SK-N-MC (cell line): ENCODE data around the gene NSL1.

Source experiments
- DNase-seq: peaks from one replicate; pipeline ENCODE4 v3.0.0-alpha.2; 2011; ENCODE audit warnings: low read depth, low spot score
- H3K27ac ChIP-seq: fragments of 200-600 bp; sonication (generic); 2 replicates; pipeline ENCODE4 v1.5.1; 2016; ENCODE audit warnings: mixed run types
- H3K36me3 ChIP-seq: fragments of 200-600 bp; sonication (generic); 2 replicates; pipeline ENCODE4 v1.6.1; 2017; ENCODE audit warnings: antibody characterized with exemption, low read length, mixed read lengths; ENCODE audit not compliant: insufficient read depth
- H3K4me3 ChIP-seq: fragments of 200-600 bp; sonication (generic); 2 replicates; pipeline ENCODE4 v1.5.1; 2016
- H3K9ac ChIP-seq: fragments of 200-600 bp; sonication (generic); 2 replicates; pipeline ENCODE4 v1.8.0; 2017; ENCODE audit warnings: mixed run types, mixed read lengths; ENCODE audit not compliant: insufficient read length
- H3K9me3 ChIP-seq: fragments of 200-600 bp; sonication (generic); 2 replicates; pipeline ENCODE4 v1.6.1; 2017; ENCODE audit warnings: low read depth, mild to moderate bottlenecking, antibody characterized with exemption, low read length, moderate library complexity, mixed read lengths
- EZH2 ChIP-seq: fragments of 200-600 bp; sonication (generic); IDR thresholded peaks from one replicate; pipeline ENCODE4 v1.6.1; 2017; ENCODE audit warnings: antibody characterized with exemption
- FOXP2 ChIP-seq: optimal IDR thresholded peaks from 2 replicates; pipeline ENCODE3; 2011; ENCODE audit warnings: mild to moderate bottlenecking, moderate library complexity; ENCODE audit not compliant: insufficient read depth; ENCODE audit errors: extremely low read length, control extremely low read depth
- POLR2AphosphoS5 ChIP-seq: IDR thresholded peaks from 2 replicates; pipeline ENCODE4 v1.6.1; 2012; ENCODE audit warnings: mild to moderate bottlenecking, low read depth, low read length, borderline replicate concordance

NSL1 gene

GRCh38 chr1:212688341-212689047 lies 103.1 kb downstream of the NSL1 start:
- H3K9me3 ChIP-seq, result no peaks in the 10 kb centered on the region

GRCh38 chr1:212687811-212688210 lies 103.8 kb downstream of the NSL1 start:
- TF ChIP-seq EZH2, result no peak
- no peak for TF ChIP-seq FOXP2
- TF ChIP-seq POLR2AphosphoS5, result no peak
- DNase-seq, result no peak
- Histone ChIP-seq H3K27ac (no peak overlapping the region), H3K9me3 (no peaks in the 10 kb centered on the region), H3K4me3 (no peak overlapping the region), H3K9ac (no peak overlapping the region), H3K36me3 (no peaks in the 10 kb centered on the region)

More at GRCh38 chr1:212688341-212689047, 103.1 kb downstream of the NSL1 start:
- Histone ChIP-seq H3K9ac (no peak overlapping the region), H3K36me3 (no peaks in the 10 kb centered on the region), H3K27ac (no peak overlapping the region), H3K4me3 (no peak overlapping the region)
- DNase-seq, result no peak
- TF ChIP-seq POLR2AphosphoS5 (no peak), FOXP2 (no peak)

- no peak overlapping the region for H3K4me3 ChIP-seq
- no peak overlapping the region for H3K9ac ChIP-seq
- no peak overlapping the region for H3K27ac ChIP-seq
- TF ChIP-seq EZH2 (no peak), FOXP2 (no peak), POLR2AphosphoS5 (no peak)
- no peaks in the 10 kb centered on the region for H3K36me3 ChIP-seq
- DNase-seq, result no peak
- no peaks in the 10 kb centered on the region for H3K9me3 ChIP-seq
Observed at GRCh38 chr1:212686591-212686990, 105.0 kb downstream of the NSL1 start.

- H3K27ac ChIP-seq, result no peak overlapping the region
- TF ChIP-seq POLR2AphosphoS5 (no peak), EZH2 (no peak), FOXP2 (no peak)
- no peak for DNase-seq
- no peak overlapping the region for H3K4me3 ChIP-seq
- no peaks in the 10 kb centered on the region for H3K36me3 ChIP-seq
- no peaks in the 10 kb centered on the region for H3K9me3 ChIP-seq
- H3K9ac ChIP-seq, result no peak overlapping the region
Observed at GRCh38 chr1:212686069-212686468, 105.5 kb downstream of the NSL1 start.

- no peaks in the 10 kb centered on the region for H3K36me3 ChIP-seq
- no peak overlapping the region for H3K9ac ChIP-seq
- no peak overlapping the region for H3K4me3 ChIP-seq
- no peaks in the 10 kb centered on the region for H3K9me3 ChIP-seq
- DNase-seq, result no peak
- H3K27ac ChIP-seq, result no peak overlapping the region
- TF ChIP-seq FOXP2 (no peak), POLR2AphosphoS5 (no peak), EZH2 (no peak)
Observed at GRCh38 chr1:212685429-212685828, 106.1 kb downstream of the NSL1 start.

GRCh38 chr1:212684521-212685090 lies 107.0 kb downstream of the NSL1 start:
- H3K9me3 ChIP-seq, result no peaks in the 10 kb centered on the region
- H3K36me3 ChIP-seq, result no peaks in the 10 kb centered on the region
- no peak for TF ChIP-seq FOXP2
- TF ChIP-seq EZH2, result no peak
- no peak for TF ChIP-seq POLR2AphosphoS5
- H3K27ac ChIP-seq, result no peak overlapping the region
- no peak overlapping the region for H3K9ac ChIP-seq
- H3K4me3 ChIP-seq, result no peak overlapping the region
- no peak for DNase-seq

GRCh38 chr1:212684076-212684475 lies 107.5 kb downstream of the NSL1 start:
- H3K9ac ChIP-seq, result no peak overlapping the region
- H3K27ac ChIP-seq, result no peak overlapping the region
- TF ChIP-seq POLR2AphosphoS5 (no peak), EZH2 (no peak), FOXP2 (no peak)
- no peaks in the 10 kb centered on the region for H3K36me3 ChIP-seq
- DNase-seq, result no peak
- no peaks in the 10 kb centered on the region for H3K9me3 ChIP-seq
- H3K4me3 ChIP-seq, result no peak overlapping the region

GRCh38 chr1:212683357-212683722 lies 108.2 kb downstream of the NSL1 start:
- DNase-seq, result no peak
- no peaks in the 10 kb centered on the region for H3K36me3 ChIP-seq
- no peak for TF ChIP-seq FOXP2
- no peak for TF ChIP-seq EZH2
- TF ChIP-seq POLR2AphosphoS5, result no peak
- H3K27ac ChIP-seq, result no peak overlapping the region
- H3K9me3 ChIP-seq, result no peaks in the 10 kb centered on the region
- no peak overlapping the region for H3K4me3 ChIP-seq
- H3K9ac ChIP-seq, result no peak overlapping the region
